ENCODE results near the gene CLDN8. TPM values are rescaled to one million over a fixed set of nuclear protein-coding genes. Genes with fewer than 3 reads are reported as not detected.

The CLDN8 gene
- not detected in 2 replicates for polyA plus RNA-seq

GRCh38 chr21:30216041-30216723, at the start of gene CLDN8:
Gene CLDN8, minus strand, starts transcription at chr21:30216097. Its CDS starts 172 bp downstream, at chr21:30215925.

GRCh38 chr21:30166705-30167104, 49.2 kb downstream of the CLDN8 start, which contains the start of gene CLDN17:
Gene CLDN17, minus strand, starts transcription at chr21:30166805. Its CDS starts 188 bp downstream, at chr21:30166617.

Other genes starting within 250 kb of the CLDN8 start
- gene CLDN17, start 49.3 kb downstream of the CLDN8 start, polyA plus RNA-seq, result not detected in 2 replicates
- gene KRTAP24-1, start 66.9 kb upstream of the CLDN8 start, polyA plus RNA-seq, result not detected in 2 replicates
- not detected in 2 replicates for gene KRTAP25-1, start 73.4 kb upstream of the CLDN8 start, polyA plus RNA-seq
- gene KRTAP26-1, start 104.2 kb upstream of the CLDN8 start, polyA plus RNA-seq, result not detected in 2 replicates
- not detected in 2 replicates for gene KRTAP27-1, start 121.6 kb upstream of the CLDN8 start, polyA plus RNA-seq
- gene KRTAP23-1, start 132.5 kb upstream of the CLDN8 start, polyA plus RNA-seq, result not detected in 2 replicates
- gene KRTAP13-2, start 156.2 kb upstream of the CLDN8 start, polyA plus RNA-seq, result not detected in 2 replicates
- gene KRTAP13-1, start 179.9 kb upstream of the CLDN8 start, polyA plus RNA-seq, result not detected in 2 replicates
- not detected in 2 replicates for gene KRTAP13-3, start 209.8 kb upstream of the CLDN8 start, polyA plus RNA-seq
- gene KRTAP13-4, start 214.1 kb upstream of the CLDN8 start, polyA plus RNA-seq, result not detected in 2 replicates
- gene KRTAP15-1, start 224.2 kb upstream of the CLDN8 start, polyA plus RNA-seq, result not detected in 2 replicates

Data from Purkinje cell (primary cell).